Ascending aorta (tissue), 2 donors: ENCODE data around the gene SERPINB4. TPM values are rescaled to one million over a fixed set of nuclear protein-coding genes. Genes with fewer than 3 reads are reported as not detected.

Experiments used
- DNase-seq, 2 donors: peaks; one replicate each; pipeline ENCODE4 v3.0.0-alpha.2; 2019; ENCODE audit warnings: low spot score in 2 of 2
- H3K27ac ChIP-seq, 2 donors: fragments of 200-600 bp; sonication (generic); one replicate each; pipeline ENCODE4 v1.5.1; 2016 to 2017; ENCODE audit warnings: mild to moderate bottlenecking in 1 of 2
- H3K27me3 ChIP-seq: fragments of 200-600 bp; sonication (generic); one replicate; pipeline ENCODE4 v1.5.1; 2017
- H3K36me3 ChIP-seq, 2 donors: fragments of 200-600 bp; sonication (generic); one replicate each; pipeline ENCODE4 v1.5.1; 2016
- H3K4me1 ChIP-seq, 2 donors: fragments of 200-600 bp; sonication (generic); one replicate each; pipeline ENCODE4 v1.5.1; 2016 to 2017; ENCODE audit warnings: mild to moderate bottlenecking in 1 of 2
- H3K4me3 ChIP-seq, 2 donors: fragments of 200-600 bp; sonication (generic); one replicate each; pipeline ENCODE4 v1.5.1; 2016 to 2017; ENCODE audit warnings: mild to moderate bottlenecking in 1 of 2
- H3K9me3 ChIP-seq, 2 donors: fragments of 200-600 bp; sonication (generic); one replicate each; pipeline ENCODE4 v1.5.1; 2016
- intact Hi-C: fragments of 100-400 bp; cut with DNase I; formaldehyde crosslinking; loops from one replicate; pipeline ENCODE4 v1.15.1; 2023
- total RNA-seq: library from RNA; depleted of rRNA; stranded (reverse); fragments of >200 nt; gene quantifications from one replicate; pipeline ENCODE4 v1.1.0, GENCODE V29; 2016
- TF ChIP-seq, protein P1 (sequence below), 3 experiments: fragments of 200-600 bp in 2 of 3; fragments of 450-650 bp in 1 of 3; sonication (generic) in 2 of 3; IDR thresholded peaks; one replicate each; pipeline ENCODE4 v1.5.1; 2016 to 2019; ENCODE audit warnings: antibody characterized with exemption in 3 of 3, mild to moderate bottlenecking in 1 of 3, moderate library complexity in 1 of 3

SERPINB4 gene
- total RNA-seq, 1 donor from 2014 or later, result not detected

DNA sequence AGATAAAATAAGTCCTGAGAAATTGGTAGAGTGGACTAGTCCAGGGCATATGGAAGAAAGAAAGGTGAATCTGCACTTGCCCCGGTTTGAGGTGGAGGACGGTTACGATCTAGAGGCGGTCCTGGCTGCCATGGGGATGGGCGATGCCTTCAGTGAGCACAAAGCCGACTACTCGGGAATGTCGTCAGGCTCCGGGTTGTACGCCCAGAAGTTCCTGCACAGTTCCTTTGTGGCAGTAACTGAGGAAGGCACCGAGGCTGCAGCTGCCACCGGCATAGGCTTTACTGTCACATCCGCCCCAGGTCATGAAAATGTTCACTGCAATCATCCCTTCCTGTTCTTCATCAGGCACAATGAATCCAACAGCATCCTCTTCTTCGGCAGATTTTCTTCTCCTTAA lies 47.1 kb downstream of the SERPINB4 start:
- DNase-seq, result no peak
- Histone ChIP-seq H3K27me3 (no peaks in the 10 kb centered on the region), H3K9me3 (no peaks in the 10 kb centered on the region), H3K27ac (no peak overlapping the region), H3K4me3 (no peak overlapping the region), H3K4me1 (no peaks in the 10 kb centered on the region), H3K36me3 (no peaks in the 10 kb centered on the region)
- intact Hi-C loops, result no loop called here
- TF ChIP-seq, protein P1, sequence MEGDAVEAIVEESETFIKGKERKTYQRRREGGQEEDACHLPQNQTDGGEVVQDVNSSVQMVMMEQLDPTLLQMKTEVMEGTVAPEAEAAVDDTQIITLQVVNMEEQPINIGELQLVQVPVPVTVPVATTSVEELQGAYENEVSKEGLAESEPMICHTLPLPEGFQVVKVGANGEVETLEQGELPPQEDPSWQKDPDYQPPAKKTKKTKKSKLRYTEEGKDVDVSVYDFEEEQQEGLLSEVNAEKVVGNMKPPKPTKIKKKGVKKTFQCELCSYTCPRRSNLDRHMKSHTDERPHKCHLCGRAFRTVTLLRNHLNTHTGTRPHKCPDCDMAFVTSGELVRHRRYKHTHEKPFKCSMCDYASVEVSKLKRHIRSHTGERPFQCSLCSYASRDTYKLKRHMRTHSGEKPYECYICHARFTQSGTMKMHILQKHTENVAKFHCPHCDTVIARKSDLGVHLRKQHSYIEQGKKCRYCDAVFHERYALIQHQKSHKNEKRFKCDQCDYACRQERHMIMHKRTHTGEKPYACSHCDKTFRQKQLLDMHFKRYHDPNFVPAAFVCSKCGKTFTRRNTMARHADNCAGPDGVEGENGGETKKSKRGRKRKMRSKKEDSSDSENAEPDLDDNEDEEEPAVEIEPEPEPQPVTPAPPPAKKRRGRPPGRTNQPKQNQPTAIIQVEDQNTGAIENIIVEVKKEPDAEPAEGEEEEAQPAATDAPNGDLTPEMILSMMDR (IDR thresholded peaks at IDR 0.05), result no peak

DNA sequence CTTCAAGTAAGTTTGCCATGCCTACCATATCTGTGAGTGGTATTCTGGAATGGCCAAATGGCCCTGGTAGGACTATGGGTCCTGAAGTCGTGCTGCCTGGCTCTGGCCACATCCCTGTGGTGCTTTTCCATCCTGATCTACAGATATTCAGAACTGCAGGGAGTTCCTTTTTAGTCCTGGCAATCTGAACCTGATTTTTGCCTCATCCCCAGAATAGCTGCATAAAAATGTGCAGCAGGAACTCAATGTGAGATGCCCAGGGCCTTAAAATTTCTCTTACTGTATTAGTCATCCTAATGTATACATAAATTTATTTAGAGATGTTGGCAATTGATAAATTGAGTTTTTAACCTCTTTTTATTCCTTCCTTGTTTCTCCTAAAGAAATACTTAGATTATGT lies 51.6 kb downstream of the SERPINB4 start:
- TF ChIP-seq, protein P1 (IDR thresholded peaks at IDR 0.05), result no peak
- intact Hi-C loops, result no loop called here
- DNase-seq, result no peak

DNA sequence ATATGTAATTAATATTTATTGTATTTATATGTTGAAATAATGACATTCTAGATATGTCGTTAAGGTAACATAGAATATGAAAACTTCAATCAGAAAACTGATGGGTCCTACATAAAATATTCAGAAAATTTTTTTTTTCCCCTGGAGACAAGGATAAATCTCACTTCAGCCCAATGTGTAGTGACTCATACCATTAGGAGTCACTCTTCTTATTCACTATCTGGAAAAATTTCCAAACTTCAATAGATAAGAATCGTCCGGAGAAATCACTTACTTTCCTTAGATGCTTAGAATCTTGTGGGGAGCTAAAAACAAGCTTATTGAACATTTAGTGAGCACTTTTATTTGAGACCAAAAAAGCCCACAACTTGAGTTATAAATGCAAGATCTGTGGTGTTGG lies 52.3 kb downstream of the SERPINB4 start:
- H3K4me3 ChIP-seq, result no peak overlapping the region
- no peaks in the 10 kb centered on the region for H3K27me3 ChIP-seq
- H3K27ac ChIP-seq, result no peak overlapping the region
- no peak for DNase-seq
- TF ChIP-seq, protein P1 (IDR thresholded peaks at IDR 0.05), result no peak
- no peaks in the 10 kb centered on the region for H3K4me1 ChIP-seq
- H3K36me3 ChIP-seq, result no peaks in the 10 kb centered on the region
- H3K9me3 ChIP-seq, result no peaks in the 10 kb centered on the region
- intact Hi-C loops, result no loop called here

More for the DNA sequence above, 51.6 kb downstream of the SERPINB4 start:
- Histone ChIP-seq H3K9me3 (no peaks in the 10 kb centered on the region), H3K4me1 (no peaks in the 10 kb centered on the region), H3K36me3 (no peaks in the 10 kb centered on the region), H3K27ac (no peak overlapping the region), H3K4me3 (no peak overlapping the region), H3K27me3 (no peaks in the 10 kb centered on the region)

DNA sequence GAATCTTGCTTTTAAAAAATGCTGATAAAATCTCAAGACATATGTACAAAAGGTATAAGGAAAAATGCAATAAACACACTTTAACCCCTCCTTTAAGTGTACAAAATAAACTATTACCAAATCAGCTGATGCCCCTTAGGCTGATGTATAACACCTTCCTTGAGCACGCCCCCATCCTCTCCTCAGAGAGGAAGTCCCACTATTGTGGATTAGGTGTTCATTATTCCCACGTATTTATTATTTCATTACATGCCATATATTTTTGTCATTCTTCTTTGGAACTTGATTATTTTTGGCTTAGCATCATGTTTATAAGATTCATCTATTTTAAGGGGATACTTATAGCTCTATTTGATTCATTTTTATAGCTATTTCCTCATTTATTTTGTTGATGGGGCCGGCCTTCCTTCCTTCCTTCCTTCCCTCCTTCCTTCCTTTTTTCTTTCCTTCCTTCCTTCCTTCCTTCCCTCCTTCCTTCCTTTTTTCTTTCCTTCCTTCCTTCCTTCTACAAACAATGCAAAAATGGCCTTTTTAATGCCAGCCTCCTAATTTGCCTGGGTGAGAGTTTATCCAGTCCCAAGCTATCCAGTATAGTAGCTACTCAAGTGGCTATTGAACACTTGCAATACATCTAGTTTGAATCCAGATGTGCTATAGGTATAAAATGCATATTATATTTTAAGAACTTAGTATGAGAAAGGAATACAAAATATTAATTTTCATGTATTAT lies 52.9 kb downstream of the SERPINB4 start:
- no peak for DNase-seq
- H3K27ac ChIP-seq, result no peak overlapping the region
- no peaks in the 10 kb centered on the region for H3K27me3 ChIP-seq
- H3K36me3 ChIP-seq, result no peaks in the 10 kb centered on the region
- intact Hi-C loops, result no loop called here
- TF ChIP-seq, protein P1 (IDR thresholded peaks at IDR 0.05), result no peak
- no peaks in the 10 kb centered on the region for H3K9me3 ChIP-seq
- no peaks in the 10 kb centered on the region for H3K4me1 ChIP-seq
- H3K4me3 ChIP-seq, result no peak overlapping the region

DNA sequence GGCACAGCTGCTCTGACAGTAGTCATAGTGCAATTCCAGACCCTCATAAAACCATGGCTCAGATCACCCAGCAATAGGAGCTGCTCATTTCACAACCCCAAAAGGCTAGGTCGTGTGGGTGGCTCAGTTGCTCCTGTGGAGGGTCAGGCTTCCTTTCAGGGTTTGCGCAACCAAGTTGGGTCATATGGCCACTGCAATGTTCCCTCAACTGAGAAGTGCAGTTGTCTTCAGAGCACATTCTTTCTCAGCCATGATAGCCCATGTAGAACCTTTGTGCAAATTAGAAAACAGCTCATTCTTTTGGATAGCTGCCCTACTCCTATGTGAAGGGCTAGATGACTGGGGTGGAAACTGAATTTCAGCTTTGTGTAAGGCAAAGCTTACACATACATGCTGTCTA lies 53.7 kb downstream of the SERPINB4 start:
- no peaks in the 10 kb centered on the region for H3K4me1 ChIP-seq
- no peaks in the 10 kb centered on the region for H3K9me3 ChIP-seq
- no peaks in the 10 kb centered on the region for H3K27me3 ChIP-seq
- DNase-seq, result no peak
- TF ChIP-seq, protein P1 (IDR thresholded peaks at IDR 0.05), result no peak
- H3K36me3 ChIP-seq, result no peaks in the 10 kb centered on the region
- no peak overlapping the region for H3K27ac ChIP-seq
- H3K4me3 ChIP-seq, result no peak overlapping the region
- intact Hi-C loops, result no loop called here
